Measurements from ENCODE around the gene NUP205. TPM values are rescaled to one million over a fixed set of nuclear protein-coding genes. Genes with fewer than 3 reads are reported as not detected.

NUP205 gene
- total RNA-seq, 1 experiment from 2014 or later: 51.0 TPM

- H3K4me1 Mint-ChIP-seq (ENCODE audit: insufficient read depth, unreplicated experiment): no peaks in the 10 kb centered on the region
- DNase-seq (ENCODE audit: unreplicated experiment): no peak
- no peaks in the 10 kb centered on the region for H3K36me3 Mint-ChIP-seq (ENCODE audit: insufficient read depth, unreplicated experiment)
- CTCF ChIA-PET: interaction anchor here (0.8 to 2.7 kb wide), 5 partner anchors 7 to 239 kb away, joined by 3 to 10 read pairs (median 5); no protein-coding TSS in a partner anchor
- H3K9me3 Mint-ChIP-seq (ENCODE audit: unreplicated experiment): peaks cover 7% of the 10 kb centered on the region
- H3K4me3 Mint-ChIP-seq (ENCODE audit: unreplicated experiment): no peak overlapping the region
- H3K27ac Mint-ChIP-seq (ENCODE audit: low read depth, unreplicated experiment): no peak overlapping the region
- intact Hi-C loops (cut with micrococcal nuclease): no loop called here
- no peaks in the 10 kb centered on the region for H3K27me3 Mint-ChIP-seq (ENCODE audit: insufficient read depth, unreplicated experiment)
- TF ChIP-seq CTCF (IDR thresholded peaks at IDR 0.05; ENCODE audit: unreplicated experiment): no peak
- POLR2A ChIA-PET: no interaction called here
- no TSS peak for BruUV-seq (replicated peaks)
Observed at GRCh38 chr7:135519871-135520270, 37.8 kb upstream of the NUP205 start.

GRCh38 chr7:135522509-135522908, 35.2 kb upstream of the NUP205 start:
- TF ChIP-seq CTCF (IDR thresholded peaks at IDR 0.05; ENCODE audit: unreplicated experiment): no peak
- BruUV-seq (replicated peaks): no TSS peak

DNA sequence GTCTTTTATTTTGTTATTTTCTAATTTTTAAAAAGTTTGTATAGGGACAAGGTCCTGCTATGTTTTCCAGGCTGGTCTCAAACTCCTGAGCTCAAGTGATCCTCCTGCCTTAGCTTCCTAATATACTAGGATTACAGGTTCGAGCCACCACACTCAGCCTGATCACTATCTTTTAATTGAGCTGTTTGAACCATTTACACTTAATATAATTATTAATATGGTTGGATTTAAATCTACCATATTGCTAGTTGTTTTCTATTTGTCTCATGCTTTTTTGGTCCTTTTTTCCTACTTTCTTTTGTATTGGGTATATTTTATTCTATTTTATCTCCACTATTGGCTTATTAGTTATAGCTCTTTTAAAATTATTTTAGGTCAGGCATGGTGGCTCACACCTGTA, 34.6 kb upstream of the NUP205 start:
- Mint-ChIP-seq H3K27ac (ENCODE audit: low read depth, unreplicated experiment) (no peak overlapping the region), H3K4me1 (ENCODE audit: insufficient read depth, unreplicated experiment) (no peaks in the 10 kb centered on the region), H3K4me3 (ENCODE audit: unreplicated experiment) (no peak overlapping the region), H3K9me3 (ENCODE audit: unreplicated experiment) (peaks cover 7% of the 10 kb centered on the region), H3K36me3 (ENCODE audit: insufficient read depth, unreplicated experiment) (no peaks in the 10 kb centered on the region), H3K27me3 (ENCODE audit: insufficient read depth, unreplicated experiment) (no peaks in the 10 kb centered on the region)
- CTCF ChIA-PET: interaction anchor here (0.6 to 1.1 kb wide), 7 partner anchors 29 to 435 kb away, joined by 3 to 5 read pairs (median 3); no protein-coding TSS in a partner anchor
- intact Hi-C loops (cut with micrococcal nuclease): no loop called here
- DNase-seq (ENCODE audit: unreplicated experiment): no peak
- BruUV-seq (replicated peaks): no TSS peak
- POLR2A ChIA-PET: interaction anchor here (0.7 kb wide), 1 partner anchor 10 kb away, joined by 3 read pairs; no protein-coding TSS in a partner anchor
- no peak for TF ChIP-seq CTCF (IDR thresholded peaks at IDR 0.05; ENCODE audit: unreplicated experiment)

More at GRCh38 chr7:135522509-135522908, 35.2 kb upstream of the NUP205 start:
- Mint-ChIP-seq H3K27ac (ENCODE audit: low read depth, unreplicated experiment) (no peak overlapping the region), H3K27me3 (ENCODE audit: insufficient read depth, unreplicated experiment) (no peaks in the 10 kb centered on the region), H3K36me3 (ENCODE audit: insufficient read depth, unreplicated experiment) (no peaks in the 10 kb centered on the region), H3K4me3 (ENCODE audit: unreplicated experiment) (no peak overlapping the region), H3K4me1 (ENCODE audit: insufficient read depth, unreplicated experiment) (no peaks in the 10 kb centered on the region), H3K9me3 (ENCODE audit: unreplicated experiment) (peaks cover 7% of the 10 kb centered on the region)
- intact Hi-C loops (cut with micrococcal nuclease): no loop called here
- ChIA-PET POLR2A (no interaction called here), CTCF (interaction anchor here (0.7 to 1.1 kb wide), 2 partner anchors 91 to 107 kb away, joined by 3 to 5 read pairs; no protein-coding TSS in a partner anchor)
- DNase-seq (ENCODE audit: unreplicated experiment): no peak

GRCh38 chr7:135525426-135525825, 32.3 kb upstream of the NUP205 start:
- H3K27me3 Mint-ChIP-seq (ENCODE audit: insufficient read depth, unreplicated experiment): peaks cover 8% of the 10 kb centered on the region
- intact Hi-C loops (cut with micrococcal nuclease): no loop called here
- BruUV-seq (replicated peaks): no TSS peak
- H3K27ac Mint-ChIP-seq (ENCODE audit: low read depth, unreplicated experiment): no peak overlapping the region
- DNase-seq (ENCODE audit: unreplicated experiment): no peak
- CTCF ChIA-PET: interaction anchor here (0.9 kb wide), 1 partner anchor 250 kb away, joined by 6 read pairs; no protein-coding TSS in a partner anchor
- H3K4me1 Mint-ChIP-seq (ENCODE audit: insufficient read depth, unreplicated experiment): no peaks in the 10 kb centered on the region
- no peaks in the 10 kb centered on the region for H3K36me3 Mint-ChIP-seq (ENCODE audit: insufficient read depth, unreplicated experiment)
- H3K9me3 Mint-ChIP-seq (ENCODE audit: unreplicated experiment): peaks cover 7% of the 10 kb centered on the region
- POLR2A ChIA-PET: no interaction called here
- TF ChIP-seq CTCF (IDR thresholded peaks at IDR 0.05; ENCODE audit: unreplicated experiment): no peak
- no peak overlapping the region for H3K4me3 Mint-ChIP-seq (ENCODE audit: unreplicated experiment)
